SK-N-SH (cell line): ENCODE results near the gene MYO15B. TPM values are rescaled to one million over a fixed set of nuclear protein-coding genes. Genes with fewer than 3 reads are reported as not detected.

Experiments
- CTCF ChIA-PET: fragments of 300-600, 350-600 bp; formaldehyde crosslinking; extraction: SDS; loops from one replicate; lab custom pipeline; 2021; lab: Yijun Ruan, JAX
- POLR2A ChIA-PET: fragments of 350-600 bp; sonication (Branson Sonifier 250); formaldehyde crosslinking; extraction: SDS; loops from one replicate; lab custom pipeline; 2020; ENCODE audit warnings: antibody characterized with exemption, inconsistent platforms; lab: Yijun Ruan, JAX
- DNase-seq: peaks from one replicate; pipeline ENCODE4 v3.0.0; 2012
- H2AFZ ChIP-seq: fragments of 200-600 bp; sonication (generic); 2 replicates; pipeline ENCODE4 v1.8.1; 2016; ENCODE audit warnings: antibody characterized with exemption, mild to moderate bottlenecking, low read depth
- H3F3A ChIP-seq: fragments of 200-600 bp; sonication (generic); replicated peaks from 2 replicates; pipeline ENCODE3; 2016; ENCODE audit warnings: antibody characterized with exemption, mild to moderate bottlenecking; ENCODE audit not compliant: insufficient read depth
- H3K27ac ChIP-seq, 2 experiments: fragments of 200-500 bp in 1 of 2; fragments of 200-600 bp in 1 of 2; sonication (Bioruptor generic) in 1 of 2; sonication (generic), shearing (Covaris generic) in 1 of 2; 2 replicates each; pipeline versions ENCODE4 v1.5.1 to v1.6.1; 2014 to 2016; ENCODE audit warnings: low read depth in 2 of 2, inconsistent platforms in 1 of 2, low read length in 1 of 2, mild to moderate bottlenecking in 1 of 2, mixed read lengths in 1 of 2
- H3K27me3 ChIP-seq: fragments of 200-600 bp; sonication (generic), shearing (Covaris generic); 2 replicates; pipeline ENCODE4 v1.6.1; 2016; ENCODE audit warnings: mixed run types; ENCODE audit not compliant: insufficient read depth
- H3K36me3 ChIP-seq, 2 experiments: fragments of 200-500 bp in 1 of 2; fragments of 200-600 bp in 1 of 2; sonication (Bioruptor generic) in 1 of 2; sonication (generic) in 1 of 2; replicated peaks in 1 of 2; 2 replicates each; pipeline versions ENCODE3 to v1.5.1; 2014 to 2016; ENCODE audit warnings: low read length in 1 of 2, mild to moderate bottlenecking in 1 of 2; ENCODE audit not compliant: insufficient read depth in 2 of 2, control insufficient read depth in 1 of 2
- H3K4me1 ChIP-seq, 2 experiments: fragments of 200-500 bp in 1 of 2; fragments of 200-600 bp in 1 of 2; sonication (Bioruptor generic) in 1 of 2; sonication (generic), shearing (Covaris generic) in 1 of 2; 2 replicates each; pipeline versions ENCODE4 v1.5.1 to v1.6.1; 2014 to 2016; ENCODE audit warnings: low read depth in 1 of 2, low read length in 1 of 2, mixed run types in 1 of 2; ENCODE audit not compliant: insufficient read depth in 2 of 2, control insufficient read depth in 1 of 2
- H3K4me2 ChIP-seq: fragments of 200-600 bp; sonication (generic), shearing (Covaris generic); 2 replicates; pipeline ENCODE4 v1.6.1; 2017; ENCODE audit warnings: mixed run types
- H3K4me3 ChIP-seq, 2 experiments: fragments of 200-500 bp in 1 of 2; fragments of 200-600 bp in 1 of 2; sonication (Bioruptor generic) in 1 of 2; sonication (generic), shearing (Covaris generic) in 1 of 2; 2 replicates each; pipeline versions ENCODE4 v1.5.1 to v1.8.1; 2014 to 2016; ENCODE audit warnings: low read depth in 2 of 2, inconsistent platforms in 1 of 2, low read length in 1 of 2, mild to moderate bottlenecking in 1 of 2, mixed read lengths in 1 of 2, moderate library complexity in 1 of 2
- H3K79me2 ChIP-seq: fragments of 200-600 bp; sonication (generic); 2 replicates; pipeline ENCODE4 v1.8.1; 2017; ENCODE audit warnings: mild to moderate bottlenecking; ENCODE audit not compliant: insufficient read depth
- H3K9ac ChIP-seq: fragments of 200-600 bp; sonication (generic); 2 replicates; pipeline ENCODE4 v1.6.1; 2017; ENCODE audit warnings: mixed run types
- H3K9me2 ChIP-seq: fragments of 200-600 bp; sonication (generic); 2 replicates; pipeline ENCODE4 v1.6.1; 2017; ENCODE audit warnings: mixed run types
- H3K9me3 ChIP-seq: fragments of 200-600 bp; sonication (generic); 2 replicates; pipeline ENCODE4 v1.6.1; 2017; ENCODE audit warnings: mixed run types, mild to moderate bottlenecking, moderate library complexity
- H4K20me1 ChIP-seq: fragments of 200-600 bp; sonication (generic); 2 replicates; pipeline ENCODE4 v1.6.1; 2017; ENCODE audit warnings: mild to moderate bottlenecking, mixed run types; ENCODE audit not compliant: insufficient read depth
- CHD2 ChIP-seq: fragments of 150-350 bp; IDR thresholded peaks from 2 replicates; pipeline ENCODE4 v1.6.1; 2018; ENCODE audit warnings: low read length; ENCODE audit not compliant: partially characterized antibody
- CTCF ChIP-seq: fragments of 200-600 bp; sonication (generic); IDR thresholded peaks from 2 replicates; pipeline ENCODE4 v1.6.1; 2017; ENCODE audit warnings: antibody characterized with exemption, mild to moderate bottlenecking, moderate library complexity
- ELF1 ChIP-seq: IDR thresholded peaks from 2 replicates; pipeline ENCODE4 v1.4.0; 2012
- EZH2phosphoT487 ChIP-seq: fragments of 200-600 bp; sonication (generic); IDR thresholded peaks from 2 replicates; pipeline ENCODE4 v1.6.1; 2017; ENCODE audit warnings: low read depth, mixed run types, mild to moderate bottlenecking, antibody characterized with exemption, moderate library complexity, borderline replicate concordance
- FOSL2 ChIP-seq: IDR thresholded peaks from 2 replicates; pipeline ENCODE4 v1.4.0; 2012; ENCODE audit warnings: low read depth, mild to moderate bottlenecking, moderate library complexity, borderline replicate concordance
- FOXJ3 ChIP-seq: sonication (generic); formaldehyde crosslinking; IDR thresholded peaks from 2 replicates; pipeline ENCODE4 v1.5.1; 2020; ENCODE audit warnings: mild to moderate bottlenecking, missing genetic modification reagents
- MXI1 ChIP-seq: IDR thresholded peaks from 2 replicates; pipeline ENCODE4 v1.6.1; 2012; ENCODE audit warnings: mild to moderate bottlenecking, low read depth, low read length, improper control_type of control experiment
- PBX3 ChIP-seq: IDR thresholded peaks from 2 replicates; pipeline ENCODE4; 2012
- RAD21 ChIP-seq: IDR thresholded peaks from 2 replicates; pipeline ENCODE4 v1.6.1; 2012; ENCODE audit warnings: mild to moderate bottlenecking, low read length
- RCOR1 ChIP-seq: fragments of 150-350 bp; IDR thresholded peaks from 2 replicates; pipeline ENCODE4 v1.6.1; 2017; ENCODE audit warnings: antibody characterized with exemption, low read length
- RXRA ChIP-seq: IDR thresholded peaks from 2 replicates; pipeline ENCODE4 v1.4.0; 2012; ENCODE audit warnings: low read depth, mild to moderate bottlenecking, borderline replicate concordance
- SIN3A ChIP-seq: IDR thresholded peaks from 2 replicates; pipeline ENCODE4 v1.6.1; 2012; ENCODE audit warnings: low read depth, mild to moderate bottlenecking, low read length, moderate library complexity, borderline replicate concordance
- TAF1 ChIP-seq: IDR thresholded peaks from 2 replicates; pipeline ENCODE4 v1.6.1; 2012; ENCODE audit warnings: low read depth, mild to moderate bottlenecking, low read length, moderate library complexity, borderline replicate concordance
- USF1 ChIP-seq: IDR thresholded peaks from 2 replicates; pipeline ENCODE4 v1.4.0; 2012; ENCODE audit warnings: low read depth, borderline replicate concordance
- WGBS: methylation state at CpG from one replicate; pipeline ENCODE4 v1.1.6; 2017; ENCODE audit warnings: low lambda C conversion rate; 5-methylcytosine and 5-hydroxymethylcytosine counted together
- polyA plus RNA-seq, 3 experiments: library from polyadenylated mRNA; depleted of rRNA; stranded (reverse); fragments of >200 nt; gene quantifications; 2 replicates each; pipeline ENCODE4 v1.2.3, GENCODE V29; 2012

Gene MYO15B
- polyA plus RNA-seq, 1 of the 3 experiments (the other 2 are of a cell fraction) = 10.3 TPM

GRCh38 chr17:75631353-75631752, 43.8 kb downstream of the MYO15B start:
- no peak overlapping the region for H3K27ac ChIP-seq
- peaks cover 0 to 50% of the 10 kb centered on the region in 2 experiments for H3K36me3 ChIP-seq
- no peak overlapping the region for H3K9ac ChIP-seq
- ChIA-PET POLR2A (no interaction called here), CTCF (interaction anchor here (2.3 to 37.9 kb wide), 7 partner anchors 5 to 120 kb away, joined by 8 to 1370 read pairs (median 68); partner anchors contain the start of genes GALK1 and SMIM5)
- H3K4me3 ChIP-seq = no peak overlapping the region
- H3K9me2 ChIP-seq = no peaks in the 10 kb centered on the region
- H3K9me3 ChIP-seq = no peaks in the 10 kb centered on the region
- no peaks in the 10 kb centered on the region for H3K27me3 ChIP-seq
- peaks cover 3% of the 10 kb centered on the region for H3F3A ChIP-seq
- no peaks in the 10 kb centered on the region for H3K79me2 ChIP-seq
- H2AFZ ChIP-seq = no peak overlapping the region
- peaks cover 15 to 18% of the 10 kb centered on the region in 2 experiments; a peak in 3 of 4 replicates for H3K4me1 ChIP-seq
- TF ChIP-seq USF1 = no peak
- no peak for TF ChIP-seq RXRA
- TF ChIP-seq CHD2 = no peak
- no peak for TF ChIP-seq FOSL2
- TF ChIP-seq RCOR1 = no peak
- TF ChIP-seq TAF1 = no peak
- TF ChIP-seq MXI1 = no peak
- no peak for TF ChIP-seq RAD21
- no peak for TF ChIP-seq SIN3A
- TF ChIP-seq CTCF = no peak
- TF ChIP-seq FOXJ3 (CRISPR knock-in tag) = no peak
- H3K4me2 ChIP-seq = no peak overlapping the region
- DNase-seq = no peak
- WGBS = 91% methylated on average over 23 of the region's 27 CpGs
- H4K20me1 ChIP-seq = peaks cover 18% of the 10 kb centered on the region

- ChIA-PET POLR2A (interaction anchor here (1.2 kb wide), 1 partner anchor 116 kb away, joined by 9 read pairs; no protein-coding TSS in a partner anchor), CTCF (interaction anchor here (0.6 to 37.9 kb wide), 63 partner anchors 6 to 370 kb away, joined by 3 to 1370 read pairs (median 7); partner anchors contain the start of genes GALK1, MRPS7, MYO15B and RECQL5)
- Histone ChIP-seq H3K27ac (no peak overlapping the region; a peak in 1 of 4 replicates), H3K4me2 (no peak overlapping the region), H4K20me1 (peaks cover 18% of the 10 kb centered on the region), H2AFZ (no peak overlapping the region), H3K36me3 (peaks cover 0 to 44% of the 10 kb centered on the region in 2 experiments), H3K4me3 (no peak overlapping the region), H3K9ac (no peak overlapping the region), H3K79me2 (no peaks in the 10 kb centered on the region), H3K9me3 (no peaks in the 10 kb centered on the region), H3K27me3 (no peaks in the 10 kb centered on the region), H3F3A (peaks cover 3% of the 10 kb centered on the region), H3K9me2 (no peaks in the 10 kb centered on the region), H3K4me1 (peaks cover 12 to 15% of the 10 kb centered on the region in 2 experiments; a peak in 3 of 4 replicates)
- TF ChIP-seq PBX3 (no peak), EZH2phosphoT487 (no peak), ELF1 (no peak)
- WGBS = 57% methylated on average over 10 of the region's 12 CpGs
- DNase-seq = no peak
These were observed 44.8 kb downstream of the MYO15B start for GRCh38 chr17:75632428-75632827.
